ENCODE results near the gene MYCL. TPM values are rescaled to one million over a fixed set of nuclear protein-coding genes. Genes with fewer than 3 reads are reported as not detected.

The MYCL gene
- total and polyA plus RNA-seq, 2 of the 8 experiments (the other 6 are each of a cell fraction or from before 2014, with no cell fraction given): 20.3 to 28.8 TPM

GRCh38 chr1:39927538-39927937 lies 25.8 kb upstream of the MYCL start:
- H3K79me1 ChIP-seq (ENCODE audit: low read depth, low read length): no peaks in the 10 kb centered on the region
- POLR2A ChIA-PET (ENCODE audit: partially characterized antibody): interaction anchor here (3.7 kb wide), 1 partner anchor 28 kb away, joined by 10 read pairs; the partner anchor contains the start of gene MFSD2A
- H3K23me2 ChIP-seq (ENCODE audit: low read depth, low read length): no peaks in the 10 kb centered on the region
- H4K8ac ChIP-seq (ENCODE audit: extremely low read depth, insufficient read depth, low read length): no peak overlapping the region
- peaks cover 0 to 2% (median 0%) of the 10 kb centered on the region in 4 experiments; a peak in 1 of 7 replicates for H3K27me3 ChIP-seq (replicated peaks in 1 of 4; ENCODE audit: control insufficient read depth in 3 of 4, extremely low read depth in 1 of 4, insufficient read depth in 3 of 4, low read length in 3 of 4)
- no peak overlapping the region for H3K4me3 ChIP-seq (ENCODE audit: extremely low read depth in 1 of 4, insufficient read depth in 2 of 4, low read depth in 3 of 4, low read length in 4 of 4)
- H2BK120ac ChIP-seq (replicated peaks; ENCODE audit: low read depth, low read length): no peak overlapping the region
- no peak overlapping the region for H4K5ac ChIP-seq (ENCODE audit: insufficient read length, low read depth, low read length)
- DNase-seq (ENCODE audit: low read depth in 1 of 2, low spot score in 2 of 2) (no peak), FAIRE-seq (no peak)
- no peak overlapping the region for H3K56ac ChIP-seq (replicated peaks; ENCODE audit: insufficient read length, low read depth, low read length)
- H2BK20ac ChIP-seq (ENCODE audit: low read length): no peak overlapping the region
- CTCF ChIA-PET (ENCODE audit: partially characterized antibody): interaction anchor here (0.8 to 13.5 kb wide), 6 partner anchors 9 to 110 kb away, joined by 3 to 134 read pairs (median 7); no protein-coding TSS in a partner anchor
- H2AFZ ChIP-seq (ENCODE audit: low read length): no peak overlapping the region
- no peak overlapping the region for H4K91ac ChIP-seq (replicated peaks; ENCODE audit: insufficient read length, low read length)
- no peak overlapping the region; the same call in 1 of the 2 replicates for H2BK12ac ChIP-seq (ENCODE audit: low read depth, low read length)
- H3K9ac ChIP-seq (replicated peaks in 1 of 4; ENCODE audit: extremely low read depth in 1 of 4, low read depth in 3 of 4, low read length in 3 of 4): no peak overlapping the region
- H3K36me3 ChIP-seq (ENCODE audit: control insufficient read depth in 2 of 4, insufficient read depth in 4 of 4, low read length in 3 of 4): no peaks in the 10 kb centered on the region
- no peak overlapping the region for H3K27ac ChIP-seq (ENCODE audit: low read depth, low read length)
- H3K4me1 ChIP-seq (replicated peaks in 1 of 4; ENCODE audit: control insufficient read depth in 3 of 4, insufficient read depth in 4 of 4, low read length in 3 of 4): peaks cover 0 to 3% (median 0%) of the 10 kb centered on the region in 4 experiments; a peak in 3 of 7 replicates
- H3K14ac ChIP-seq (ENCODE audit: insufficient read length): peak overlapping the region; percentile 17
- H4K20me1 ChIP-seq (replicated peaks in 1 of 2; ENCODE audit: control insufficient read depth in 1 of 2, insufficient read depth in 2 of 2, low read length in 2 of 2): no peaks in the 10 kb centered on the region
- H2AK5ac ChIP-seq (ENCODE audit: low read depth, low read length): no peak overlapping the region
- no peak overlapping the region for H2BK5ac ChIP-seq (ENCODE audit: low read depth, low read length)
- no peak overlapping the region for H3K4me2 ChIP-seq (ENCODE audit: insufficient read depth in 1 of 2, low read depth in 2 of 2, low read length in 2 of 2)
- no peak overlapping the region for H3K4ac ChIP-seq (replicated peaks; ENCODE audit: insufficient read length, low read depth, low read length)
- H3K79me2 ChIP-seq (ENCODE audit: control insufficient read depth in 1 of 2, insufficient read depth in 2 of 2, low read length in 2 of 2): no peaks in the 10 kb centered on the region
- no peak overlapping the region for H3K23ac ChIP-seq (ENCODE audit: insufficient read length)
- H3K18ac ChIP-seq (ENCODE audit: extremely low read depth, low read length): no peak overlapping the region
- 94% methylated on average over 3 of the region's 3 CpGs; no CpG with 5 or more reads in 1 of the 2 experiments for WGBS, 2 experiments (ENCODE audit: extremely low coverage in 1 of 2, insufficient coverage in 1 of 2, insufficient read length in 1 of 2, insufficient replicate concordance in 2 of 2, low coverage in 1 of 2, low lambda C conversion rate in 2 of 2, missing lambda C conversion rate in 1 of 2)
- no peak overlapping the region for H2BK15ac ChIP-seq (ENCODE audit: low read length)
- no peaks in the 10 kb centered on the region for H3K9me3 ChIP-seq (ENCODE audit: insufficient read depth in 2 of 2, low read depth in 1 of 2, low read length in 1 of 2)
- TF ChIP-seq JUND (IDR thresholded peaks at IDR 0.05; ENCODE audit: low read length): no peak
- no peak for TF ChIP-seq TCF12 (IDR thresholded peaks at IDR 0.05; ENCODE audit: low read depth, low read length)
- no peak for TF ChIP-seq CBX5 (IDR thresholded peaks at IDR 0.05; ENCODE audit: low read depth, low read length)
- no peak for TF ChIP-seq CTBP2 (IDR thresholded peaks at IDR 0.05; ENCODE audit: borderline replicate concordance, insufficient read depth, insufficient read length, low read length)
- TF ChIP-seq SP2 (IDR thresholded peaks at IDR 0.05; ENCODE audit: low read length): no peak
- no peak for TF ChIP-seq CHD2 (IDR thresholded peaks at IDR 0.05; ENCODE audit: low read length)
- TF ChIP-seq GABPA (IDR thresholded peaks at IDR 0.05; ENCODE audit: borderline replicate concordance, insufficient read depth, low read length): no peak
- TF ChIP-seq GTF2F1 (IDR thresholded peaks at IDR 0.05; ENCODE audit: borderline replicate concordance, low read depth, low read length): no peak
- no peak for TF ChIP-seq RNF2 (IDR thresholded peaks at IDR 0.05; ENCODE audit: borderline replicate concordance, low read depth, low read length, missing control alignments, poor library complexity, severe bottlenecking)
- no peak for TF ChIP-seq USF2 (IDR thresholded peaks at IDR 0.05; ENCODE audit: low read length)
- TF ChIP-seq NANOG (IDR thresholded peaks at IDR 0.05; ENCODE audit: insufficient read depth, low read depth, low read length, poor library complexity, severe bottlenecking): no peak
- no peak for TF ChIP-seq MAX (IDR thresholded peaks at IDR 0.05)

All from H1 (cell line).